Peyer's patch (tissue), 4 donors: ENCODE data around the gene NPAS2.

Experiments used
- CTCF ChIP-seq, 6 experiments: fragments of 450-650 bp in 4 of 6; fragments of 200-600 bp in 2 of 6; sonication (generic) in 1 of 6; IDR thresholded peaks; one replicate each; pipeline ENCODE4 v1.5.1; 2017 to 2019; ENCODE audit warnings: antibody characterized with exemption in 6 of 6, mild to moderate bottlenecking in 3 of 6, moderate library complexity in 1 of 6
- POLR2A ChIP-seq, 2 donors: fragments of 450-650 bp; IDR thresholded peaks; one replicate each; pipeline ENCODE4 v1.5.1; 2017; ENCODE audit warnings: antibody characterized with exemption in 2 of 2, mild to moderate bottlenecking in 2 of 2, moderate library complexity in 2 of 2

GRCh38 chr2:100773538-100773937, 46.4 kb upstream of the NPAS2 start:
- TF ChIP-seq POLR2A (IDR thresholded peaks at IDR 0.05): no peak
- no peak for TF ChIP-seq CTCF (IDR thresholded peaks at IDR 0.05)
